PC-9 (cell line): ENCODE data around the gene SCAMP2. TPM values are rescaled to one million over a fixed set of nuclear protein-coding genes. Genes with fewer than 3 reads are reported as not detected.

Experiments
- BruUV-seq: library from RNA; stranded (reverse); fragments of 400-500 nt; replicated peaks from 2 replicates; lab custom pipeline; 2021; lab: Mats Ljungman, UMichigan
- CTCF ChIA-PET: fragments of 300-600 bp; sonication (Branson Sonifier 250); formaldehyde crosslinking; loops from one replicate; lab custom pipeline; 2022; ENCODE audit warnings: antibody characterized with exemption; lab: Charles Lee
- POLR2A ChIA-PET: fragments of 300-600 bp; sonication (Branson Sonifier 250); formaldehyde crosslinking; loops from one replicate; lab custom pipeline; 2022; ENCODE audit warnings: antibody characterized with exemption; ENCODE audit not compliant: unreplicated experiment; lab: Charles Lee
- DNase-seq, 2 experiments: peaks; one replicate each; pipeline versions ENCODE4 v3.0.0 to v3.0.0-alpha.2; 2015 to 2022; ENCODE audit warnings: mixed read lengths in 1 of 2
- H2AFZ ChIP-seq: fragments of 200-600 bp; sonication (generic); 2 replicates; pipeline ENCODE4 v1.8.1; 2017; ENCODE audit warnings: antibody characterized with exemption
- H3F3A ChIP-seq: fragments of 200-600 bp; sonication (generic); 2 replicates; pipeline ENCODE4 v1.8.1; 2017; ENCODE audit warnings: antibody characterized with exemption, mild to moderate bottlenecking, low read depth; ENCODE audit not compliant: insufficient read depth
- H3K27ac ChIP-seq: fragments of 200-600 bp; sonication (generic); 2 replicates; pipeline ENCODE4 v1.6.1; 2016; ENCODE audit warnings: mixed run types
- H3K27me3 ChIP-seq: fragments of 200-600 bp; sonication (generic); 2 replicates; pipeline ENCODE4 v1.6.1; 2016; ENCODE audit warnings: low read depth, mixed run types; ENCODE audit not compliant: insufficient read depth
- H3K36me3 ChIP-seq: fragments of 200-600 bp; sonication (generic); 2 replicates; pipeline ENCODE4 v1.6.1; 2016; ENCODE audit warnings: low read depth, mixed run types
- H3K4me1 ChIP-seq: fragments of 200-600 bp; sonication (generic); replicated peaks from 2 replicates; pipeline ENCODE4 v1.6.1; 2016; ENCODE audit warnings: mixed run types; ENCODE audit not compliant: insufficient read depth
- H3K4me2 ChIP-seq: fragments of 200-600 bp; sonication (generic); 2 replicates; pipeline ENCODE4 v1.6.1; 2017; ENCODE audit warnings: mixed run types
- H3K4me3 ChIP-seq: fragments of 200-600 bp; sonication (generic); 2 replicates; pipeline ENCODE4 v1.6.1; 2016; ENCODE audit warnings: mixed run types
- H3K79me2 ChIP-seq: fragments of 200-600 bp; sonication (generic); 2 replicates; pipeline ENCODE4 v1.6.1; 2017; ENCODE audit warnings: low read depth, mixed run types
- H3K9me2 ChIP-seq: fragments of 200-600 bp; sonication (generic); 2 replicates; pipeline ENCODE4 v1.8.1; 2017; ENCODE audit warnings: mild to moderate bottlenecking; ENCODE audit not compliant: insufficient read depth
- H3K9me3 ChIP-seq: fragments of 200-600 bp; sonication (generic); 2 replicates; pipeline ENCODE4 v1.8.1; 2016; ENCODE audit warnings: low read depth; ENCODE audit not compliant: insufficient read depth
- H4K20me1 ChIP-seq: fragments of 200-600 bp; sonication (generic); 2 replicates; pipeline ENCODE4 v1.8.1; 2017; ENCODE audit not compliant: insufficient read depth
- EZH2 ChIP-seq: fragments of 200-600 bp; sonication (generic); IDR thresholded peaks from 2 replicates; pipeline ENCODE4 v1.8.0; 2017; ENCODE audit warnings: antibody characterized with exemption, low read depth
- intact Hi-C: fragments of 100-400 bp; cut with micrococcal nuclease; formaldehyde crosslinking; loops from one replicate; pipeline ENCODE4 v1.10.0; 2022; ENCODE audit not compliant: unreplicated experiment
- total RNA-seq: library from RNA; stranded (reverse); gene quantifications from 2 replicates; pipeline ENCODE4 v1.2.3, GENCODE V29; 2021
- TF ChIP-seq, protein P1 (sequence below): fragments of 200-600 bp; sonication (generic); conservative IDR thresholded peaks from 2 replicates; pipeline ENCODE4 v1.6.1; 2017; ENCODE audit warnings: mixed run types, antibody characterized with exemption, mild to moderate bottlenecking, moderate library complexity

SCAMP2 gene
- total RNA-seq, 1 experiment from 2014 or later: 84.6 TPM

DNA sequence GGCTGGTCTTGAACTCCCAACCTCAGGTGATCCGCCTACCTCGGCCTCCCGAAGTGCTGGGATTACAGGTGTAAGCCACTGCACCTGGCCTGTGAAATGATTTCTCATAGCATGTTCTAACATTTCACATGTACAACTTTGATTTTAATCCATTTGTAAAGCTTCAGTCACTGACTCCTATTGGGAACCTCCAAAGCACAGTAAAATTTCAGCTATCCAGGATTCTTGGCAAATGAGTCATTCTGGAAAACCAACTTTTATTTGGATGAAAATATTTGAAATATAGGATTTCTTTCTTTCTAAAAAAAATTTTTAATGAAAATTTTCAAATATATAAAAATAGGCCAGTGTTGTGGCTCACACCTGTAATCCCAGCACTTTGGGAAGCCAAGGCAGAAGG, 63.2 kb downstream of the SCAMP2 start:
- Histone ChIP-seq H3K27me3 (no peaks in the 10 kb centered on the region), H3K4me2 (no peak overlapping the region), H4K20me1 (no peaks in the 10 kb centered on the region), H3K9me3 (no peaks in the 10 kb centered on the region), H3F3A (no peaks in the 10 kb centered on the region; the same call in 1 of the 2 replicates), H3K4me1 (peaks cover 3% of the 10 kb centered on the region), H3K79me2 (no peaks in the 10 kb centered on the region), H2AFZ (no peak overlapping the region), H3K36me3 (no peaks in the 10 kb centered on the region), H3K9me2 (no peaks in the 10 kb centered on the region), H3K27ac (no peak overlapping the region), H3K4me3 (no peak overlapping the region)
- TF ChIP-seq, protein P1, sequence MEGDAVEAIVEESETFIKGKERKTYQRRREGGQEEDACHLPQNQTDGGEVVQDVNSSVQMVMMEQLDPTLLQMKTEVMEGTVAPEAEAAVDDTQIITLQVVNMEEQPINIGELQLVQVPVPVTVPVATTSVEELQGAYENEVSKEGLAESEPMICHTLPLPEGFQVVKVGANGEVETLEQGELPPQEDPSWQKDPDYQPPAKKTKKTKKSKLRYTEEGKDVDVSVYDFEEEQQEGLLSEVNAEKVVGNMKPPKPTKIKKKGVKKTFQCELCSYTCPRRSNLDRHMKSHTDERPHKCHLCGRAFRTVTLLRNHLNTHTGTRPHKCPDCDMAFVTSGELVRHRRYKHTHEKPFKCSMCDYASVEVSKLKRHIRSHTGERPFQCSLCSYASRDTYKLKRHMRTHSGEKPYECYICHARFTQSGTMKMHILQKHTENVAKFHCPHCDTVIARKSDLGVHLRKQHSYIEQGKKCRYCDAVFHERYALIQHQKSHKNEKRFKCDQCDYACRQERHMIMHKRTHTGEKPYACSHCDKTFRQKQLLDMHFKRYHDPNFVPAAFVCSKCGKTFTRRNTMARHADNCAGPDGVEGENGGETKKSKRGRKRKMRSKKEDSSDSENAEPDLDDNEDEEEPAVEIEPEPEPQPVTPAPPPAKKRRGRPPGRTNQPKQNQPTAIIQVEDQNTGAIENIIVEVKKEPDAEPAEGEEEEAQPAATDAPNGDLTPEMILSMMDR: no peak
- TF ChIP-seq EZH2: no peak
- CTCF ChIA-PET: interaction anchor here (0.5 to 0.7 kb wide), 2 partner anchors 248 to 432 kb away, joined by 6 to 8 read pairs; no protein-coding TSS in a partner anchor
- POLR2A ChIA-PET: interaction anchor here (0.8 kb wide), 1 partner anchor 431 kb away, joined by 6 read pairs; no protein-coding TSS in a partner anchor
- no TSS peak for BruUV-seq
- DNase-seq: no peak
- intact Hi-C loops: no loop called here

DNA sequence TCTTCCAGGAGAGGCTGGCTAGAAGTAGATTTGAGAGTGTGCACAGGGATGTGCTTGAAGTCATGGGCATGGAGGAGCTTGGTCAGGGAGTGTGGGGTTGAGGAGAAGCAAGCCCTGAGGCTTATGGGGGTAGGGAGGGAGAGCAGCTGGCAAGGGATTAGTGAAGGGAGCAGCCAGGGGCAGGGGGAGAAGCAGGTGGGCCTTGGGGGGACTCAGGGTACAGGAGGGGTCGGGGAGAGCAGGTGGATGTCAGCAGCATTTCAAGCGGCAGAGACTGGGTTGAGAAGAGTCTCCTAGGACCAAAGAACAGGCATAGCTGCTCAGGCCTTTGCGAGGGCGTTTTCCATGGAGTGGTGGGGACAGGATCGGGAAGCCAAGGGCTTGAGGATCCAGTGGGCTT, 63.9 kb downstream of the SCAMP2 start:
- no TSS peak for BruUV-seq
- TF ChIP-seq, protein P1: no peak; the same call in 1 of the 2 replicates
- TF ChIP-seq EZH2: no peak
- intact Hi-C loops: no loop called here
- H3K27me3 ChIP-seq: no peaks in the 10 kb centered on the region
- no peaks in the 10 kb centered on the region; the same call in 1 of the 2 replicates for H3F3A ChIP-seq
- H3K4me2 ChIP-seq: no peak overlapping the region
- no peaks in the 10 kb centered on the region for H3K9me2 ChIP-seq
- ChIA-PET CTCF (interaction anchor here (0.5 kb wide), 1 partner anchor 431 kb away, joined by 8 read pairs; no protein-coding TSS in a partner anchor), POLR2A (interaction anchor here (0.8 kb wide), 1 partner anchor 430 kb away, joined by 6 read pairs; no protein-coding TSS in a partner anchor)
- H3K4me3 ChIP-seq: no peak overlapping the region
- no peaks in the 10 kb centered on the region for H3K79me2 ChIP-seq
- no peak for DNase-seq
- H3K9me3 ChIP-seq: no peaks in the 10 kb centered on the region
- H4K20me1 ChIP-seq: no peaks in the 10 kb centered on the region
- H3K27ac ChIP-seq: no peak overlapping the region
- H2AFZ ChIP-seq: no peak overlapping the region
- H3K36me3 ChIP-seq: no peaks in the 10 kb centered on the region
- no peaks in the 10 kb centered on the region for H3K4me1 ChIP-seq

DNA sequence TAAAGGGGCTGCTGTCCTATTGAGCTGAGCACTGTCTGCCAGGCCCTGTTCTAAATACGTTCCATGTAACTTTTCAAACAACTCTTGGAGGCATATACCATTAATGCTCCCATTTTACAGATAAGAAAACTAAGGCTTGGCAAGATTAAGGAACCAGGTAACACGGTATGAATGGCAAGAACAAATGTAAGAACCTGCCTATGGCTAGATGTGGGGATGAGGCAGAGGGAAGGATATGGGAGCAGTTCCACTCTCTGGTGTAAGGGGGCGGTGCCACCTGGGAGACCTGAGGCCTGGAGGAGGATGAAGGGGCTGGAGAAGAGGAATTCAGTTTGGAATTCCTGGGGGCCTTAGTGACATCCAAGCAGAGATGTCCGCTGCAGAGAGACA, 64.3 kb downstream of the SCAMP2 start:
- Histone ChIP-seq H3K9me2 (no peaks in the 10 kb centered on the region), H3K9me3 (no peaks in the 10 kb centered on the region), H3K4me2 (no peak overlapping the region), H2AFZ (no peak overlapping the region), H3K27ac (no peak overlapping the region), H3K79me2 (no peaks in the 10 kb centered on the region), H3K4me3 (no peak overlapping the region), H3K36me3 (no peaks in the 10 kb centered on the region), H4K20me1 (no peaks in the 10 kb centered on the region), H3F3A (peaks cover 3% of the 10 kb centered on the region; the same call in 1 of the 2 replicates), H3K4me1 (no peaks in the 10 kb centered on the region), H3K27me3 (no peaks in the 10 kb centered on the region)
- ChIA-PET POLR2A (no interaction called here), CTCF (no interaction called here)
- BruUV-seq: no TSS peak
- intact Hi-C loops: no loop called here
- DNase-seq: no peak
- TF ChIP-seq EZH2: no peak
- TF ChIP-seq, protein P1: no peak; the same call in 1 of the 2 replicates
